ENCODE data around the gene VDR.

DNA sequence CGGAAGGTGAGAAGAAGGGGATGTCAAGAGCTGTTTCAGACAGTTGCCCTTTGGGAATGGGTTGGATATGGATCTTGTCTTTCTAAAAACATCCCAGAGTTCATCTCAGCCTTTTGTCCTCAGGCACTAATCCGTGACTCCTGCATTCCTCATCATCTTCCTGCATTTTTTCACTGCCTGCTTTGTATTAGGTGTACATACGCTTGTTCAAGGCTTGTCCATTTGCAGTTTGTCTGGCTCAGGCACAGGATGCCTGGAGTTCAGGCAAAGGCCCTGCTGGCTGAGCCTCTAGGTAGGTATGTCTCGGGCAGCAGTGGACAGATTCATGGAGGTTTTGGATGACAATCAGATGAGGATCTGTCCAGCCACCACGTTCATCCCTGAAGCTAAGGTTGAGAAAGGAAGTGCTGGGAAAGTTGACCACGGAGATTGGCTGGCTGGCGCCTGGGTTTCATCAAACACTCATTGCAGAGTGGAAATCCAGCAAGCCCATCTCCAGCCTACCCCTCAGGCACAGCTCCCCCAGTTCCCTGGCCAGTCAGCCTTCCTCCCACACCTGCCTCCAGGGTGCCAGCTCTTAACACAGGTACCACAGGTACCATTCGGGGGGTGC, 46.2 kb upstream of the VDR start:
- TF ChIP-seq, protein P1, sequence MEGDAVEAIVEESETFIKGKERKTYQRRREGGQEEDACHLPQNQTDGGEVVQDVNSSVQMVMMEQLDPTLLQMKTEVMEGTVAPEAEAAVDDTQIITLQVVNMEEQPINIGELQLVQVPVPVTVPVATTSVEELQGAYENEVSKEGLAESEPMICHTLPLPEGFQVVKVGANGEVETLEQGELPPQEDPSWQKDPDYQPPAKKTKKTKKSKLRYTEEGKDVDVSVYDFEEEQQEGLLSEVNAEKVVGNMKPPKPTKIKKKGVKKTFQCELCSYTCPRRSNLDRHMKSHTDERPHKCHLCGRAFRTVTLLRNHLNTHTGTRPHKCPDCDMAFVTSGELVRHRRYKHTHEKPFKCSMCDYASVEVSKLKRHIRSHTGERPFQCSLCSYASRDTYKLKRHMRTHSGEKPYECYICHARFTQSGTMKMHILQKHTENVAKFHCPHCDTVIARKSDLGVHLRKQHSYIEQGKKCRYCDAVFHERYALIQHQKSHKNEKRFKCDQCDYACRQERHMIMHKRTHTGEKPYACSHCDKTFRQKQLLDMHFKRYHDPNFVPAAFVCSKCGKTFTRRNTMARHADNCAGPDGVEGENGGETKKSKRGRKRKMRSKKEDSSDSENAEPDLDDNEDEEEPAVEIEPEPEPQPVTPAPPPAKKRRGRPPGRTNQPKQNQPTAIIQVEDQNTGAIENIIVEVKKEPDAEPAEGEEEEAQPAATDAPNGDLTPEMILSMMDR (IDR thresholded peaks at IDR 0.05; ENCODE audit: poor library complexity, severe bottlenecking), result no peak
- no peak for TF ChIP-seq EZH2 (IDR thresholded peaks at IDR 0.05; ENCODE audit: borderline replicate concordance, insufficient read depth, low read length, poor library complexity, severe bottlenecking)
- no peak for TF ChIP-seq EP300 (conservative IDR thresholded peaks at IDR 0.05; ENCODE audit: poor library complexity, severe bottlenecking)
- TF ChIP-seq SMC3 (conservative IDR thresholded peaks at IDR 0.05; ENCODE audit: poor library complexity), result no peak
- TF ChIP-seq RAD21 (conservative IDR thresholded peaks at IDR 0.05), result no peak
- no peak for TF ChIP-seq TAF1 (IDR thresholded peaks at IDR 0.05; ENCODE audit: low read depth)
